ENCODE measurements around the gene PALM2AKAP2.

The PALM2AKAP2 gene

GRCh38 chr9:109775516-109775915, 4.5 kb upstream of the PALM2AKAP2 start:
- no peak for DNase-seq

GRCh38 chr9:109776391-109776790, 3.6 kb upstream of the PALM2AKAP2 start:
- no peak for DNase-seq

- no peak for DNase-seq
Observed at GRCh38 chr9:109780453-109781033, 545 bp downstream of the PALM2AKAP2 start.

- DNase-seq = no peak
Observed at GRCh38 chr9:109781086-109781485, 1.1 kb downstream of the PALM2AKAP2 start.

GRCh38 chr9:109781541-109782197, 1.7 kb downstream of the PALM2AKAP2 start:
- DNase-seq = no peak

- no peak for DNase-seq
Observed at GRCh38 chr9:109787735-109788134, 7.7 kb downstream of the PALM2AKAP2 start.

GRCh38 chr9:109789556-109789955, 9.6 kb downstream of the PALM2AKAP2 start:
- DNase-seq = no peak

- DNase-seq = no peak
Observed at GRCh38 chr9:109789971-109790370, 10.0 kb downstream of the PALM2AKAP2 start.

GRCh38 chr9:109791003-109791677, 11.1 kb downstream of the PALM2AKAP2 start:
- no peak for DNase-seq

GRCh38 chr9:109791747-109792146, 11.7 kb downstream of the PALM2AKAP2 start:
- no peak for DNase-seq

GRCh38 chr9:109792951-109793546, 13.1 kb downstream of the PALM2AKAP2 start:
- no peak for DNase-seq

GRCh38 chr9:109793921-109794320, 13.9 kb downstream of the PALM2AKAP2 start:
- DNase-seq = no peak

GRCh38 chr9:109794361-109795012, 14.5 kb downstream of the PALM2AKAP2 start:
- DNase-seq = no peak

- no peak for DNase-seq
Observed at GRCh38 chr9:109795613-109796012, 15.6 kb downstream of the PALM2AKAP2 start.

- no peak for DNase-seq
Observed at GRCh38 chr9:109796078-109796477, 16.1 kb downstream of the PALM2AKAP2 start.

GRCh38 chr9:109797006-109797405, 17.0 kb downstream of the PALM2AKAP2 start:
- no peak for DNase-seq

- DNase-seq = no peak
Observed at GRCh38 chr9:109797509-109797908, 17.5 kb downstream of the PALM2AKAP2 start.

GRCh38 chr9:109799141-109799540, 19.1 kb downstream of the PALM2AKAP2 start:
- DNase-seq = no peak

- no peak for DNase-seq
Observed at GRCh38 chr9:109799792-109800191, 19.8 kb downstream of the PALM2AKAP2 start.

- DNase-seq = no peak
Observed at GRCh38 chr9:109801484-109801883, 21.5 kb downstream of the PALM2AKAP2 start.

GRCh38 chr9:109802491-109802890, 22.5 kb downstream of the PALM2AKAP2 start:
- no peak for DNase-seq

- DNase-seq = no peak
Observed at GRCh38 chr9:109805050-109805449, 25.1 kb downstream of the PALM2AKAP2 start.

GRCh38 chr9:109806506-109807115, 26.6 kb downstream of the PALM2AKAP2 start:
- DNase-seq = no peak

Measured in activated CD4-positive, alpha-beta T cell treated with anti-CD3 and anti-CD28 coated beads, Interleukin-2, amount 50 U/mL, for 16 hours (primary cell).